ENCODE data around the gene PXDC1. TPM values are rescaled to one million over a fixed set of nuclear protein-coding genes. Genes with fewer than 3 reads are reported as not detected.

PXDC1 gene
- total and polyA plus RNA-seq, 2 experiments from 2014 or later = 1.2 to 1.8 TPM

DNA sequence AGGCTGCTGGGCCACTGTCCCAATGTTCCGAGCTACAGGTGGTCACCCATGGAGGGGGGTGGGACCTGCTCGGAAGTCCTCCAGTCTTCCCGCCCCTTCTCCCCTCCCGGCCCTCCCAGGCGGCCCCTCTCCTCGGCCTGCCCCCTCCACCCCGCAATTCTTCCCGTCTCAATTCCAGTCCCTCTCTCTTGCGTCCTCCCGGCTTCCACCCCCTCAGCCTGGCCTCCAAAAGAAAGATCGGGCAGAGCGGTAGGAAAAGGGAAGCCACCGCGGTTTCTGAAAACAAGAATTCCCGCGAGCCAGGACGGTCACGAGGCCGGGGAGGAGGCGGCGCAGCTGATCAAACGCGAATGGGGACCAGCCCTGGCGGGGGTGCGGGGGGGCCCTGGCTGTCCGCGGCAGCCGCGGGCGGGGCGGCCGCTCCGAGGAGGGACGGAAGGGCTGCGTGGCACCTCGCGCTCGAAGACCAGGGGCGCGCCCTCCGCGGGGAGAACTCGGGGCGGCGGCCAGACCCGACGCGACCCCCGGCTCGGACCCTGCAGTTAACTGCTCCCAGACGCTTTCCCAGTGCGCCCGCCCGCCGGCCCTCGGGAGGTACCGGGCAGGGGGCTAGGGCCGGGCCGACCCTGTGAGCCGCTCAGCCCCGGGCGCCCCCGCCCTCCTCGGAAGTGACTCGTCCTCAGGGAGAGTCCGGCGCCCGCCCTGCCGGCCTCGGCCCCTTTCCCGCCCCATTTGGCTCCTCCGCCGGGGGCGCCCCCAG is 1.0 kb downstream of the PXDC1 start:
- H3K4me1 Mint-ChIP-seq = peaks cover 30% of the 10 kb centered on the region
- Histone ChIP-seq H3K4me1 (ENCODE audit: insufficient read depth) (peaks cover 12% of the 10 kb centered on the region), H3F3A (replicated peaks; ENCODE audit: low read depth) (peaks cover 7% of the 10 kb centered on the region), H3K9me2 (ENCODE audit: insufficient read depth) (no peaks in the 10 kb centered on the region), H3K4me2 (peak overlapping the region; percentile 93), H3K4me3 (peak overlapping the region; percentile 75), H3K27ac (ENCODE audit: low read depth) (no peak overlapping the region), H3K36me3 (ENCODE audit: insufficient read depth) (no peaks in the 10 kb centered on the region), H3K27me3 (ENCODE audit: insufficient read depth) (peaks cover 72% of the 10 kb centered on the region), H2AFZ (peak overlapping the region; percentile 96), H3K79me2 (replicated peaks; ENCODE audit: insufficient read depth) (no peaks in the 10 kb centered on the region), H4K20me1 (replicated peaks; ENCODE audit: insufficient read depth) (no peaks in the 10 kb centered on the region)
- DNase-seq (ENCODE audit: low spot score) (peak; percentile 69), ATAC-seq (peak; percentile 41)
- TF ChIP-seq EZH2phosphoT487 (IDR thresholded peaks at IDR 0.05; ENCODE audit: unreplicated experiment) = no peak
- TF ChIP-seq, protein P1, sequence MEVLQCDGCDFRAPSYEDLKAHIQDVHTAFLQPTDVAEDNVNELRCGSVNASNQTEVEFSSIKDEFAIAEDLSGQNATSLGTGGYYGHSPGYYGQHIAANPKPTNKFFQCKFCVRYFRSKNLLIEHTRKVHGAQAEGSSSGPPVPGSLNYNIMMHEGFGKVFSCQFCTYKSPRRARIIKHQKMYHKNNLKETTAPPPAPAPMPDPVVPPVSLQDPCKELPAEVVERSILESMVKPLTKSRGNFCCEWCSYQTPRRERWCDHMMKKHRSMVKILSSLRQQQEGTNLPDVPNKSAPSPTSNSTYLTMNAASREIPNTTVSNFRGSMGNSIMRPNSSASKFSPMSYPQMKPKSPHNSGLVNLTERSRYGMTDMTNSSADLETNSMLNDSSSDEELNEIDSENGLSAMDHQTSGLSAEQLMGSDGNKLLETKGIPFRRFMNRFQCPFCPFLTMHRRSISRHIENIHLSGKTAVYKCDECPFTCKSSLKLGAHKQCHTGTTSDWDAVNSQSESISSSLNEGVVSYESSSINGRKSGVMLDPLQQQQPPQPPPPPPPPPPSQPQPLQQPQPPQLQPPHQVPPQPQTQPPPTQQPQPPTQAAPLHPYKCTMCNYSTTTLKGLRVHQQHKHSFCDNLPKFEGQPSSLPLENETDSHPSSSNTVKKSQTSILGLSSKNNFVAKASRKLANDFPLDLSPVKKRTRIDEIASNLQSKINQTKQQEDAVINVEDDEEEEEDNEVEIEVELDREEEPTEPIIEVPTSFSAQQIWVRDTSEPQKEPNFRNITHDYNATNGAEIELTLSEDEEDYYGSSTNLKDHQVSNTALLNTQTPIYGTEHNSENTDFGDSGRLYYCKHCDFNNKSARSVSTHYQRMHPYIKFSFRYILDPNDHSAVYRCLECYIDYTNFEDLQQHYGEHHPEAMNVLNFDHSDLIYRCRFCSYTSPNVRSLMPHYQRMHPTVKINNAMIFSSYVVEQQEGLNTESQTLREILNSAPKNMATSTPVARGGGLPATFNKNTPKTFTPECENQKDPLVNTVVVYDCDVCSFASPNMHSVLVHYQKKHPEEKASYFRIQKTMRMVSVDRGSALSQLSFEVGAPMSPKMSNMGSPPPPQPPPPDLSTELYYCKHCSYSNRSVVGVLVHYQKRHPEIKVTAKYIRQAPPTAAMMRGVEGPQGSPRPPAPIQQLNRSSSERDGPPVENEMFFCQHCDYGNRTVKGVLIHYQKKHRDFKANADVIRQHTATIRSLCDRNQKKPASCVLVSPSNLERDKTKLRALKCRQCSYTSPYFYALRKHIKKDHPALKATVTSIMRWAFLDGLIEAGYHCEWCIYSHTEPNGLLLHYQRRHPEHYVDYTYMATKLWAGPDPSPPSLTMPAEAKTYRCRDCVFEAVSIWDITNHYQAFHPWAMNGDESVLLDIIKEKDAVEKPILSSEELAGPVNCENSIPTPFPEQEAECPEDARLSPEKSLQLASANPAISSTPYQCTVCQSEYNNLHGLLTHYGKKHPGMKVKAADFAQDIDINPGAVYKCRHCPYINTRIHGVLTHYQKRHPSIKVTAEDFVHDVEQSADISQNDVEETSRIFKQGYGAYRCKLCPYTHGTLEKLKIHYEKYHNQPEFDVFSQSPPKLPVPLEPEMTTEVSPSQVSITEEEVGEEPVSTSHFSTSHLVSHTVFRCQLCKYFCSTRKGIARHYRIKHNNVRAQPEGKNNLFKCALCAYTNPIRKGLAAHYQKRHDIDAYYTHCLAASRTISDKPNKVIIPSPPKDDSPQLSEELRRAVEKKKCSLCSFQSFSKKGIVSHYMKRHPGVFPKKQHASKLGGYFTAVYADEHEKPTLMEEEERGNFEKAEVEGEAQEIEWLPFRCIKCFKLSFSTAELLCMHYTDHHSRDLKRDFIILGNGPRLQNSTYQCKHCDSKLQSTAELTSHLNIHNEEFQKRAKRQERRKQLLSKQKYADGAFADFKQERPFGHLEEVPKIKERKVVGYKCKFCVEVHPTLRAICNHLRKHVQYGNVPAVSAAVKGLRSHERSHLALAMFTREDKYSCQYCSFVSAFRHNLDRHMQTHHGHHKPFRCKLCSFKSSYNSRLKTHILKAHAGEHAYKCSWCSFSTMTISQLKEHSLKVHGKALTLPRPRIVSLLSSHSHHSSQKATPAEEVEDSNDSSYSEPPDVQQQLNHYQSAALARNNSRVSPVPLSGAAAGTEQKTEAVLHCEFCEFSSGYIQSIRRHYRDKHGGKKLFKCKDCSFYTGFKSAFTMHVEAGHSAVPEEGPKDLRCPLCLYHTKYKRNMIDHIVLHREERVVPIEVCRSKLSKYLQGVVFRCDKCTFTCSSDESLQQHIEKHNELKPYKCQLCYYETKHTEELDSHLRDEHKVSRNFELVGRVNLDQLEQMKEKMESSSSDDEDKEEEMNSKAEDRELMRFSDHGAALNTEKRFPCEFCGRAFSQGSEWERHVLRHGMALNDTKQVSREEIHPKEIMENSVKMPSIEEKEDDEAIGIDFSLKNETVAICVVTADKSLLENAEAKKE (CRISPR knock-in tag; IDR thresholded peaks at IDR 0.05) = no peak
- TF ChIP-seq ZNF114 (CRISPR knock-in tag; IDR thresholded peaks at IDR 0.05) = no peak
- peak; percentile 39 for TF ChIP-seq EZH2 (IDR thresholded peaks at IDR 0.05; ENCODE audit: low read depth, unreplicated experiment)
- no peaks in the 10 kb centered on the region for H3K9me3 Mint-ChIP-seq
- no peaks in the 10 kb centered on the region for H3K36me3 Mint-ChIP-seq (ENCODE audit: low read depth)
- peaks cover 59% of the 10 kb centered on the region for H3K27me3 Mint-ChIP-seq (ENCODE audit: insufficient read depth, low read depth, poor library complexity)
- H3K4me3 Mint-ChIP-seq = peak overlapping the region; percentile 71
- H3K27ac Mint-ChIP-seq = no peak overlapping the region

DNA sequence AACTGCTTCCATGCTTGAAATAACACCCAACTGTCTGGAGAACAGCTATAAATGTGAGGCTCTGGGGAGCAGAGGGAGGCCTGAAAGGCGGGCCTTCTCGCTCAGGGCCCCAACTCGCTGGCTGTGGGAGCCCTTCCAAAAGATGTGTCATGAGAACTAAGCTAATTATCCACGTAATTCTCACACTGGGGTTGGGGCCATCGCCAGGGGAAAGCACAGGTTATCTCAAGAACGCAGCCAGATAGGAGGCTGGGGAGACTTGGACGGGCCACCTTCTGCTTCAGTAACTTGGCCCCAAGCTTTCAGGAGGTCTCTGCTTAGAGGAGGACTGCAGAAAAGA is 1.6 kb downstream of the PXDC1 start:
- Histone ChIP-seq H3F3A (replicated peaks; ENCODE audit: low read depth) (peaks cover 7% of the 10 kb centered on the region), H3K9me2 (ENCODE audit: insufficient read depth) (no peaks in the 10 kb centered on the region), H2AFZ (no peak overlapping the region), H4K20me1 (replicated peaks; ENCODE audit: insufficient read depth) (no peaks in the 10 kb centered on the region), H3K4me1 (ENCODE audit: insufficient read depth) (peaks cover 12% of the 10 kb centered on the region), H3K27ac (ENCODE audit: low read depth) (no peak overlapping the region), H3K36me3 (ENCODE audit: insufficient read depth) (no peaks in the 10 kb centered on the region), H3K27me3 (ENCODE audit: insufficient read depth) (peaks cover 66% of the 10 kb centered on the region), H3K4me3 (peak overlapping the region; percentile 75), H3K79me2 (replicated peaks; ENCODE audit: insufficient read depth) (no peaks in the 10 kb centered on the region), H3K4me2 (peak overlapping the region; percentile 93)
- Mint-ChIP-seq H3K27ac (no peak overlapping the region), H3K9me3 (no peaks in the 10 kb centered on the region), H3K4me3 (peak overlapping the region; percentile 71), H3K4me1 (peaks cover 30% of the 10 kb centered on the region), H3K36me3 (ENCODE audit: low read depth) (no peaks in the 10 kb centered on the region), H3K27me3 (ENCODE audit: insufficient read depth, low read depth, poor library complexity) (peaks cover 57% of the 10 kb centered on the region)
- ATAC-seq (no peak), DNase-seq (ENCODE audit: low spot score) (no peak)
- TF ChIP-seq JUNB (IDR thresholded peaks at IDR 0.05; ENCODE audit: unreplicated experiment) (no peak), ZNF114 (CRISPR knock-in tag; IDR thresholded peaks at IDR 0.05) (no peak), NANOG (IDR thresholded peaks at IDR 0.05; ENCODE audit: borderline replicate concordance) (no peak), STAT1 (IDR thresholded peaks at IDR 0.05; ENCODE audit: unreplicated experiment) (no peak), POLR2AphosphoS5 (IDR thresholded peaks at IDR 0.05; ENCODE audit: low read depth) (no peak)
- TF ChIP-seq, protein P2, sequence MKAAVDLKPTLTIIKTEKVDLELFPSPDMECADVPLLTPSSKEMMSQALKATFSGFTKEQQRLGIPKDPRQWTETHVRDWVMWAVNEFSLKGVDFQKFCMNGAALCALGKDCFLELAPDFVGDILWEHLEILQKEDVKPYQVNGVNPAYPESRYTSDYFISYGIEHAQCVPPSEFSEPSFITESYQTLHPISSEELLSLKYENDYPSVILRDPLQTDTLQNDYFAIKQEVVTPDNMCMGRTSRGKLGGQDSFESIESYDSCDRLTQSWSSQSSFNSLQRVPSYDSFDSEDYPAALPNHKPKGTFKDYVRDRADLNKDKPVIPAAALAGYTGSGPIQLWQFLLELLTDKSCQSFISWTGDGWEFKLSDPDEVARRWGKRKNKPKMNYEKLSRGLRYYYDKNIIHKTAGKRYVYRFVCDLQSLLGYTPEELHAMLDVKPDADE (IDR thresholded peaks at IDR 0.05) = no peak
- TF ChIP-seq, protein P3, sequence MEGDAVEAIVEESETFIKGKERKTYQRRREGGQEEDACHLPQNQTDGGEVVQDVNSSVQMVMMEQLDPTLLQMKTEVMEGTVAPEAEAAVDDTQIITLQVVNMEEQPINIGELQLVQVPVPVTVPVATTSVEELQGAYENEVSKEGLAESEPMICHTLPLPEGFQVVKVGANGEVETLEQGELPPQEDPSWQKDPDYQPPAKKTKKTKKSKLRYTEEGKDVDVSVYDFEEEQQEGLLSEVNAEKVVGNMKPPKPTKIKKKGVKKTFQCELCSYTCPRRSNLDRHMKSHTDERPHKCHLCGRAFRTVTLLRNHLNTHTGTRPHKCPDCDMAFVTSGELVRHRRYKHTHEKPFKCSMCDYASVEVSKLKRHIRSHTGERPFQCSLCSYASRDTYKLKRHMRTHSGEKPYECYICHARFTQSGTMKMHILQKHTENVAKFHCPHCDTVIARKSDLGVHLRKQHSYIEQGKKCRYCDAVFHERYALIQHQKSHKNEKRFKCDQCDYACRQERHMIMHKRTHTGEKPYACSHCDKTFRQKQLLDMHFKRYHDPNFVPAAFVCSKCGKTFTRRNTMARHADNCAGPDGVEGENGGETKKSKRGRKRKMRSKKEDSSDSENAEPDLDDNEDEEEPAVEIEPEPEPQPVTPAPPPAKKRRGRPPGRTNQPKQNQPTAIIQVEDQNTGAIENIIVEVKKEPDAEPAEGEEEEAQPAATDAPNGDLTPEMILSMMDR (conservative IDR thresholded peaks at IDR 0.05; ENCODE audit: low read depth in 2 of 2) = no peak
